Keratinocyte (primary cell): ENCODE data around the gene SRD5A1.

Experiments
- CTCF ChIP-seq, 3 experiments: IDR thresholded peaks in 1 of 3; conservative IDR thresholded peaks in 1 of 3; optimal IDR thresholded peaks in 1 of 3; 2 replicates in 2 of 3; 3 replicates in 1 of 3; pipeline versions ENCODE3 to v1.5.1; 2011; ENCODE audit warnings: low read length in 3 of 3, mild to moderate bottlenecking in 3 of 3, moderate library complexity in 2 of 3, control low read depth in 1 of 3, inconsistent platforms in 1 of 3; ENCODE audit not compliant: insufficient read depth in 2 of 3; ENCODE audit errors: extremely low read depth in 1 of 3
- EZH2 ChIP-seq: IDR thresholded peaks from one replicate; pipeline ENCODE4 v1.6.1; 2012; ENCODE audit warnings: inconsistent platforms, mild to moderate bottlenecking, low read length, moderate library complexity

GRCh38 chr5:6586647-6587042, 46.6 kb upstream of the SRD5A1 start:
- TF ChIP-seq EZH2 (no peak), CTCF (optimal IDR thresholded peaks at IDR 0.05 in 1 of 3, IDR thresholded peaks at IDR 0.05 in 1 of 3, conservative IDR thresholded peaks at IDR 0.05 in 1 of 3; ENCODE audit: extremely low read depth in 1 of 3, insufficient read depth in 2 of 3, low read length in 3 of 3) (no peak)
